ENCODE results near the gene FLT3.

DNA sequence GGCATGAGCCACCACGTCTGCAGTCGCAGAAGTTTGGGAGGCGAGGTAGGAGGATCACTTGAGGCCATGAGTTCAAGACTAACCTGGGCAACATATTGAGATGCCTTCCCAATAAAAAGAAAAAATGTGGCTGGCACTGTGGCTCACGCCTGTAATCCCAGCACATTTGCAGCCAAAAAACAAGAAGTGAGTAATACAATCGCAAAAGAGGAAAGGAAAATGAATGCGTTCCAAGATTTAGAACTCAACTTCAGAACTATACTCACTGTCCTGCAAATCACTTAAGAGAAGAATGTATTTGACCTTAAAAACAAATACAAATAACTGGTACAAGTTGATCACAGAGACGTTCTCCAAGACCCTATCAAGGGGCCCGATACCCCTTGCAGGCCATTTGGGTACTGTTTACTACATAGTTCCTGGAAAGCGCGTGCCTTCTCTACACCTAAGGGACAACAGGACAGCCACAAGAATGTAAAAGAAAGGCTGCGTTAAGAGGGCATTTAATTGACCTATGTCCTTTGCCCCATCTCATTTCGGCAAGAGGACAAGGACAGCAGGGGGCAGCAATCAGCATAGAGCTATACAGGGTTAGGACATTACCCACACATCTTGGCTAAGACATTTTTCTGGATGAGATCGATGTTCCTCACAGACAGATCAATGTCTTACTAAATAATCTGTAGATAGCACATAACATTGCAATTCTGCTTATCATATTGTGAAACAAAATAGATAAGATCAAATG lies 41.3 kb downstream of the FLT3 start:
- TF ChIP-seq, protein P1, sequence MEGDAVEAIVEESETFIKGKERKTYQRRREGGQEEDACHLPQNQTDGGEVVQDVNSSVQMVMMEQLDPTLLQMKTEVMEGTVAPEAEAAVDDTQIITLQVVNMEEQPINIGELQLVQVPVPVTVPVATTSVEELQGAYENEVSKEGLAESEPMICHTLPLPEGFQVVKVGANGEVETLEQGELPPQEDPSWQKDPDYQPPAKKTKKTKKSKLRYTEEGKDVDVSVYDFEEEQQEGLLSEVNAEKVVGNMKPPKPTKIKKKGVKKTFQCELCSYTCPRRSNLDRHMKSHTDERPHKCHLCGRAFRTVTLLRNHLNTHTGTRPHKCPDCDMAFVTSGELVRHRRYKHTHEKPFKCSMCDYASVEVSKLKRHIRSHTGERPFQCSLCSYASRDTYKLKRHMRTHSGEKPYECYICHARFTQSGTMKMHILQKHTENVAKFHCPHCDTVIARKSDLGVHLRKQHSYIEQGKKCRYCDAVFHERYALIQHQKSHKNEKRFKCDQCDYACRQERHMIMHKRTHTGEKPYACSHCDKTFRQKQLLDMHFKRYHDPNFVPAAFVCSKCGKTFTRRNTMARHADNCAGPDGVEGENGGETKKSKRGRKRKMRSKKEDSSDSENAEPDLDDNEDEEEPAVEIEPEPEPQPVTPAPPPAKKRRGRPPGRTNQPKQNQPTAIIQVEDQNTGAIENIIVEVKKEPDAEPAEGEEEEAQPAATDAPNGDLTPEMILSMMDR (IDR thresholded peaks at IDR 0.05) = no peak
- TF ChIP-seq POLR2A (IDR thresholded peaks at IDR 0.05) = no peak
- no peak for TF ChIP-seq POLR2AphosphoS5 (IDR thresholded peaks at IDR 0.05)
